Loucy (cell line): ENCODE results near the gene GNAI1.
A peak's percentile ranks its signal among the peaks of the same experiment; 100 is the strongest.

Experiments used
- H2AFZ ChIP-seq: fragments of 200-600 bp; sonication (generic); 2 replicates; pipeline ENCODE4 v1.6.0; 2016; ENCODE audit warnings: antibody characterized with exemption, mild to moderate bottlenecking, low read length, moderate library complexity
- H3F3A ChIP-seq: fragments of 200-600 bp; 2 replicates; pipeline ENCODE4 v1.6.0; 2016; ENCODE audit warnings: antibody characterized with exemption, low read depth, mild to moderate bottlenecking
- H3K27me3 ChIP-seq: fragments of 200-600 bp; sonication (generic); 2 replicates; pipeline ENCODE4 v1.6.1; 2014; ENCODE audit warnings: low read length, mild to moderate bottlenecking; ENCODE audit not compliant: insufficient read depth, poor library complexity, severe bottlenecking
- H3K36me3 ChIP-seq: fragments of 200-600 bp; sonication (generic); 2 replicates; pipeline ENCODE4 v1.6.1; 2016; ENCODE audit warnings: low read length; ENCODE audit not compliant: insufficient read depth
- H3K4me1 ChIP-seq: fragments of 200-600 bp; sonication (generic); 2 replicates; pipeline ENCODE4 v1.5.1; 2014; ENCODE audit warnings: low read length, mild to moderate bottlenecking; ENCODE audit not compliant: insufficient read depth, poor library complexity, severe bottlenecking
- H3K4me2 ChIP-seq: fragments of 200-600 bp; sonication (generic); 2 replicates; pipeline ENCODE4 v1.6.0; 2014; ENCODE audit warnings: antibody characterized with exemption, low read length, low read depth, mild to moderate bottlenecking; ENCODE audit not compliant: poor library complexity, severe bottlenecking
- H3K4me3 ChIP-seq: fragments of 200-600 bp; sonication (generic); 2 replicates; pipeline ENCODE4 v1.5.1; 2014; ENCODE audit warnings: low read length, mild to moderate bottlenecking, mixed read lengths; ENCODE audit not compliant: poor library complexity, severe bottlenecking
- H3K79me2 ChIP-seq: fragments of 200-600 bp; sonication (generic); 2 replicates; pipeline ENCODE4 v1.6.1; 2014; ENCODE audit warnings: low read length; ENCODE audit not compliant: insufficient read depth
- H3K9ac ChIP-seq: fragments of 200-600 bp; sonication (generic); 2 replicates; pipeline ENCODE4 v1.6.0; 2014; ENCODE audit warnings: mild to moderate bottlenecking, low read depth, low read length, moderate library complexity; ENCODE audit not compliant: poor library complexity, severe bottlenecking
- H3K9me2 ChIP-seq: fragments of 200-600 bp; sonication (generic); replicated peaks from 2 replicates; pipeline ENCODE4 v1.6.1; 2016; ENCODE audit warnings: low read depth, low read length, mixed read lengths
- H3K9me3 ChIP-seq: fragments of 200-600 bp; sonication (generic); 2 replicates; pipeline ENCODE4 v1.6.1; 2014; ENCODE audit warnings: mild to moderate bottlenecking, antibody characterized with exemption, low read length, low read depth; ENCODE audit not compliant: insufficient read depth
- H4K20me1 ChIP-seq: fragments of 200-600 bp; sonication (generic); 2 replicates; pipeline ENCODE4 v1.6.0; 2014; ENCODE audit warnings: antibody characterized with exemption, low read length, mild to moderate bottlenecking; ENCODE audit not compliant: insufficient read depth, poor library complexity, severe bottlenecking
- EZH2phosphoT487 ChIP-seq: fragments of 200-600 bp; IDR thresholded peaks from 2 replicates; pipeline ENCODE4 v1.6.1; 2018; ENCODE audit warnings: antibody characterized with exemption, mild to moderate bottlenecking, moderate library complexity, borderline replicate concordance
- TF ChIP-seq, protein P1 (sequence below): fragments of 200-600 bp; sonication (generic); conservative IDR thresholded peaks from 2 replicates; pipeline ENCODE4 v1.5.1; 2014; ENCODE audit warnings: mild to moderate bottlenecking, antibody characterized with exemption, low read length

GNAI1 gene

DNA sequence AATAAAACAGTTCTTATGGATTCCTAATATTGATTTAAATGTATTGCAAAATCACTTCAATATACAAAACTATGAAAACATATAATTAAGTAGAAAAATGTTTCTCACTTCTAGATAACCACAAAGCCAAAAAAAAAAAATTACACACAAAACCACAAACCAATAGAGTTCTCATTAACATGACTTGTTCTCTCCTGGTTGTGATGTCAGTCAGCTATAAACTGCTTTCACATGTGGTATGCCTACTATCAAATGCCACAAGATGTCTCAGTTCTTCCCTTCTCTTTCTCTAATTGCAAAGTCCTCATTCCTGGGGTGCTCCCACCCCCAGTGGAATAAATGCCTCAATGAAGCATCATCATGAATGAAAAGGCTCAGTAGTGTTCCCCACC is 16.6 kb downstream of the GNAI1 start:
- no peaks in the 10 kb centered on the region for H3K36me3 ChIP-seq
- peak overlapping the region; percentile 24 for H3K9ac ChIP-seq
- H3K4me2 ChIP-seq = peak overlapping the region; percentile 66
- TF ChIP-seq EZH2phosphoT487 = peak; percentile 43; the same call in 1 of the 2 replicates
- TF ChIP-seq, protein P1, sequence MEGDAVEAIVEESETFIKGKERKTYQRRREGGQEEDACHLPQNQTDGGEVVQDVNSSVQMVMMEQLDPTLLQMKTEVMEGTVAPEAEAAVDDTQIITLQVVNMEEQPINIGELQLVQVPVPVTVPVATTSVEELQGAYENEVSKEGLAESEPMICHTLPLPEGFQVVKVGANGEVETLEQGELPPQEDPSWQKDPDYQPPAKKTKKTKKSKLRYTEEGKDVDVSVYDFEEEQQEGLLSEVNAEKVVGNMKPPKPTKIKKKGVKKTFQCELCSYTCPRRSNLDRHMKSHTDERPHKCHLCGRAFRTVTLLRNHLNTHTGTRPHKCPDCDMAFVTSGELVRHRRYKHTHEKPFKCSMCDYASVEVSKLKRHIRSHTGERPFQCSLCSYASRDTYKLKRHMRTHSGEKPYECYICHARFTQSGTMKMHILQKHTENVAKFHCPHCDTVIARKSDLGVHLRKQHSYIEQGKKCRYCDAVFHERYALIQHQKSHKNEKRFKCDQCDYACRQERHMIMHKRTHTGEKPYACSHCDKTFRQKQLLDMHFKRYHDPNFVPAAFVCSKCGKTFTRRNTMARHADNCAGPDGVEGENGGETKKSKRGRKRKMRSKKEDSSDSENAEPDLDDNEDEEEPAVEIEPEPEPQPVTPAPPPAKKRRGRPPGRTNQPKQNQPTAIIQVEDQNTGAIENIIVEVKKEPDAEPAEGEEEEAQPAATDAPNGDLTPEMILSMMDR = peak; percentile 46
- no peaks in the 10 kb centered on the region for H3K79me2 ChIP-seq
- H2AFZ ChIP-seq = no peak overlapping the region
- H3F3A ChIP-seq = no peaks in the 10 kb centered on the region
- no peaks in the 10 kb centered on the region for H3K27me3 ChIP-seq
- H3K4me1 ChIP-seq = peaks cover 19% of the 10 kb centered on the region
- H3K4me3 ChIP-seq = peak overlapping the region; percentile 61
- H4K20me1 ChIP-seq = no peaks in the 10 kb centered on the region
- H3K9me2 ChIP-seq = no peaks in the 10 kb centered on the region
- H3K9me3 ChIP-seq = no peaks in the 10 kb centered on the region

DNA sequence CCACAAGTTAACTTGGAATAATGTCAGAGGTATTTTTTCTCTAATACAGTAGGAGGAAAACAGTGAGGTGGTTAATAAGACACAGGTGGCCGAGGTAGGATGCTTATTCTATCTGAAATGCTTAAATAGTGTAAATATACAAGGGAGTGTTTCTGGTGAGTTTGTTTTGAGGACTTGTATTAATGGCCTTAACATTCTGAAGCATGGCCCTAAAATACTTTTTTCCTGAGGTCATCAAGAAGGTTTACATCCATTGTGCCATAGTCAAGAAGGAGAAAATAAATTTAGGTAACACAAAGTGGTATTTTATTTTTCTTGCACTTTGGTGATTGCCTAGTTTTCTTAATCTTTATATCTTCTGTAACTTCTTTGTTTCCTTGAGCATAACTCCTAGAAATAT is 18.8 kb downstream of the GNAI1 start:
- H3K4me3 ChIP-seq = no peak overlapping the region
- H4K20me1 ChIP-seq = no peaks in the 10 kb centered on the region
- H3K9me3 ChIP-seq = no peaks in the 10 kb centered on the region
- H3K4me1 ChIP-seq = peaks cover 19% of the 10 kb centered on the region
- no peaks in the 10 kb centered on the region for H3K27me3 ChIP-seq
- H3F3A ChIP-seq = no peaks in the 10 kb centered on the region
- no peak overlapping the region for H2AFZ ChIP-seq
- no peaks in the 10 kb centered on the region for H3K79me2 ChIP-seq
- H3K9ac ChIP-seq = no peak overlapping the region
- no peaks in the 10 kb centered on the region for H3K36me3 ChIP-seq
- no peak for TF ChIP-seq EZH2phosphoT487
- TF ChIP-seq, protein P1 = no peak
- H3K4me2 ChIP-seq = no peak overlapping the region
- H3K9me2 ChIP-seq = no peaks in the 10 kb centered on the region

DNA sequence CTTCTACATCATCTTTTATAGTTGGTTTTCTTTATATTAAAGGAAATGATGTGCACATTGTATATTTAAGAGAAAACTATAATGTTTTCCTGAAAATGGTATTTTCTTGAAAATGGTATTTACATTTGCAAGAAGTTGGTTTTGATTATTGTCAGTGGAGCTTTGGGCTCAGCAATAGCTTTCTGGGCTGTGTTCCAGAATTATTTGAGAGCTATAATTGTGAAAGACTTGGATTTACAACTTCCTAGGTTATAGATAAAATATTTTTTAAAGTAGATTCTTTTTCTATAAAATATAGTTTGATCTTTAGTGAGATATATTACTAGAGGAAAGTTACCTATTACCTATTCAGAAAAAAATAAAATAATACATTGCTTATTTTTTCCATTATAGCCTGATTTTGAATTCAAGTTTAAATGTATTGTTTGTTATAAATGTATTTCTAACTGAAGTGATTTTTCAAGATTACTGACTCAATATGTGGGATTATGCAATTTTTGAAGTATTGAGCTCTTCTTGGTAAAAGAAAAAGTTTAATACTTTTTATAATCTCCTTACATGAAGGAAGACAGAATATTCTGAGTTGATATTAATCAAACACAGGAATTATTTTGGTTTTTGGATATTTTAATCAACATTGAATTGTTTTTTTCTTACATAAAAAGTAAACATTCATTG is 20.2 kb downstream of the GNAI1 start:
- Histone ChIP-seq H3K27me3 (no peaks in the 10 kb centered on the region), H3F3A (no peaks in the 10 kb centered on the region), H3K79me2 (no peaks in the 10 kb centered on the region), H3K9me3 (no peaks in the 10 kb centered on the region), H4K20me1 (no peaks in the 10 kb centered on the region), H3K4me3 (no peak overlapping the region), H3K4me2 (no peak overlapping the region), H3K36me3 (no peaks in the 10 kb centered on the region), H3K4me1 (peaks cover 19% of the 10 kb centered on the region), H3K9ac (no peak overlapping the region), H3K9me2 (no peaks in the 10 kb centered on the region), H2AFZ (no peak overlapping the region)
- TF ChIP-seq, protein P1 = no peak
- TF ChIP-seq EZH2phosphoT487 = no peak
